Right hindlimb (tissue), 1 donor: ENCODE results near the gene LRRK1.

ENCODE experiments used
- DNase-seq: peaks from one replicate; pipeline ENCODE4 v3.0.0-alpha.2; 2018

Gene LRRK1

DNA sequence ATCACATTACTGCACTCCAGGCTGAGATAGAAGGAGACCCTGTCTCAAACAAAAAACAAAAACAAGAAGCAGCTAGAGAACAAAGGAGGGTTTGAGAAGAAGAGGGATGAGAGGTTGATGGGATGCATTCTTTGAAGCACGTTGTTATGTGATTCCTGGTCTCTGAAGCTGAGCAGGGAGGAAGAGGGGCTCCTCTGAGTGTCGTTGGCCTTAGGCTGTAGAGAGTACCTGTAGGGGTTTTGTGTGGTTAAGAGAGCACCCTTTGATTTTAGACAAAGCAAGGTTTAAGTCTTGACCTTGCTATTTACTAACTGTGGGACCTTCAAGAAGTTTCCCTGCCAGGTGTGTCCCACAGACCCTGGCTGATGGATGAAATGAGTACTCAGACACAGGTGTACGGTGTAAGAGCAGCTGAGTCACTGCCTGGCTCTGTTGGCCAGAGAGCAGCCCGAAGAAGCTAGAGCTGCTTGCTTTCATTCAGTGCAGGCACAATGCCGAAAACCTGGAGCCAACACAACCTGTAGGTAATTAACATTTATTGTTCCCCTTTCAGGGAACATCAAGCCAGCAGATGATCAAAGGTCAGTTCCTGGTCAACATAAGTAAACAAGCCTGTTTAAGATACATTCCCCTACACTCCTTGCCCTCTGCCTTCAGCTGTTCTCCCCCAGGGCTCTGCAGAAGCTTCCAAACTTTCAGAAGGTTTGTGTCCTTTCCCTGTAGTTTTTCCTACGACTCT lies 67.2 kb downstream of the LRRK1 start:
- no peak for DNase-seq

DNA sequence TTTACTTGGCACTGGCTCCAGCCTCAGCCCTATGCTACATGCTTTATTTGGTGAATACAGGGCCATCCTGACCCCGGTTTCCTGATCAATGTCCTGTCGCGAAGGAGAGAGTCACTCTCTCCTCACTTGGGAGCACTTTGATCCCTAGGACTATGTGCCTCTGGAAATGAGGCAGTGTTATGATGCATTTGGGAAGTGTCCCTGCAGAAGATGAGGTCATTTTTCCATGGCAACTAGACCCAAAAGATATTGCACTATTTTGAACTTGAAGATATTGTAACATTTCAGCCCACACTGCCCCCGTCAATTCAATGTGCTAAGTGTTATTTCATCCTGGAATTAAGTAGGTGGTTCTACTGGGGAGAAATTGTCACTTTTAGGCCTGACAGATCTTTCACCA lies 68.0 kb downstream of the LRRK1 start:
- no peak for DNase-seq

DNA sequence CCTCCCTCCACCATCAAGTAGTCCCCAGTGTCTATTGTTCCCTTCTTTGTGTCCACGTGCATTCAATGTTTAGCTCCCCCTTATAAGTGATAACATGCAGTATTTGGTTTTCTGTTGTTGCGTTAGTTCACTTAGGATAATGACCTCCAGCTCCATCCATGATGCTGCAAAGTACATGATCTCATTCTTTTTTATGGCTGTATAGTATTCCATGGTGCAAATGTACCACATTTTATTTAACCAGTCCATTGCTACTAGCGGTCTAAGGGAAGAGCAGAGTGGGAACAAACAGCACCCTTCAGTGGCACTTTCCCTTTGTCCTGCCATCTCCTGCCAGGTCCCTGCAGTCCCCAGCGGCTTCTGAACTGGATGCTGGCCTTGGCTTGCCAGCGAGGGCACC lies 69.1 kb downstream of the LRRK1 start:
- no peak for DNase-seq

DNA sequence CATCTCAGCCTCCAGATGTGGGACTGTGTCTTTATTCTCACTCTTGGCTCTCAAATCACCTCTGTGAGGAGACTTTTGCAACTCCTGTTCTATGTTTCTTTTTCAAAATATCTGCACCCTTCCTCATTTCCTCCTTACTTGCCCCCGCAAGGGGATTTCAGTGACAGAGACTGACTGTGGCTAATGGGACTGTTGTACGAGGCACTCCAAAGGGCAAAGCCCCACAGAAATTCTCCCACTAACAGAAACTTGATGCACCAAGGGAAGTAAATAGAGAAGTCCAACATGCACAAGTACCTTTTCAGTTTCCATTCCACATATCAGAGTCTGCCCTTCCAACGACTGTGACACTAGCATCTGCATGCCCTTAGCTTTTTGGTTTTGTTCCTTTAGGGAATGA lies 69.7 kb downstream of the LRRK1 start:
- DNase-seq = no peak

DNA sequence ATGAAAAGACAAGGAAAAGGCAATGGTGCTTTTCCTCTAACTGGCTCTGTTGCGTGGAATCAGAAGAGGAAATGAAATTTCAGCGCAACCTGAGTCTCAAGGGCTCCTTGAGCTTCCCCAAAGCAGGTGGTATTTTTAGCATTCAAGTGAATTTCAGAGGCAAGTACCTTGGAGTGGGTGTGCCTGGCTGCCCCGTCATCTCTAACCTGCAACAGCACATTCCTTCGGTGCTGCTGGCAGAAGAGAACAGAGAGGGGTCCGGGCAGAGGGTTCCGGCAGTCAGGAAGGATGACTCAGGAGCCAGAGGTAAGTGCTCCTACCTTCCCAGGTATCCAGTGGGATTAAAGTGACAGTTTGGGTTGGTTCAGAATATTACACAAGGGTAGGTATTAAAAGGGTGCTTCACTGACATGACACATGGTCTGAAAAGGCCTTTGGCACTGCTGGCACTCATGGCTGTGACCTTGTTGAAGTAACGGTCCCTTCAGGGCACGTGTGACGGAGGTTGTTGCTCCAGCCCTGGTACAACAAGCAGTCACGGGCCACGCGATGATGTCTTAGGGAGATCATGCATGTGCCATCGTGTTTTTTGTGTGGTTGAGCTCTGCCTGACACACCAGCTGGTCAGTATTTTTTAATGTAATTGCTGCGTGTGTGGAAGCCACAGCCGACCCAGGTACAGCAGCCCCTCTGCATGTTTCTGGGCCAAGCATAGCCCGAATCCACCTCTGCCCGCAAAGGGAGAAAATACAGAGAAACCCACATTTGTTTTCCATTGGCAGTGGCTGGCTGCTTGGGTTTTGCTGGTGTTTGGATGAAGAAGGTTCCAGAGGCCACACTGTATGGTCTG lies 75.7 kb downstream of the LRRK1 start:
- DNase-seq = no peak

DNA sequence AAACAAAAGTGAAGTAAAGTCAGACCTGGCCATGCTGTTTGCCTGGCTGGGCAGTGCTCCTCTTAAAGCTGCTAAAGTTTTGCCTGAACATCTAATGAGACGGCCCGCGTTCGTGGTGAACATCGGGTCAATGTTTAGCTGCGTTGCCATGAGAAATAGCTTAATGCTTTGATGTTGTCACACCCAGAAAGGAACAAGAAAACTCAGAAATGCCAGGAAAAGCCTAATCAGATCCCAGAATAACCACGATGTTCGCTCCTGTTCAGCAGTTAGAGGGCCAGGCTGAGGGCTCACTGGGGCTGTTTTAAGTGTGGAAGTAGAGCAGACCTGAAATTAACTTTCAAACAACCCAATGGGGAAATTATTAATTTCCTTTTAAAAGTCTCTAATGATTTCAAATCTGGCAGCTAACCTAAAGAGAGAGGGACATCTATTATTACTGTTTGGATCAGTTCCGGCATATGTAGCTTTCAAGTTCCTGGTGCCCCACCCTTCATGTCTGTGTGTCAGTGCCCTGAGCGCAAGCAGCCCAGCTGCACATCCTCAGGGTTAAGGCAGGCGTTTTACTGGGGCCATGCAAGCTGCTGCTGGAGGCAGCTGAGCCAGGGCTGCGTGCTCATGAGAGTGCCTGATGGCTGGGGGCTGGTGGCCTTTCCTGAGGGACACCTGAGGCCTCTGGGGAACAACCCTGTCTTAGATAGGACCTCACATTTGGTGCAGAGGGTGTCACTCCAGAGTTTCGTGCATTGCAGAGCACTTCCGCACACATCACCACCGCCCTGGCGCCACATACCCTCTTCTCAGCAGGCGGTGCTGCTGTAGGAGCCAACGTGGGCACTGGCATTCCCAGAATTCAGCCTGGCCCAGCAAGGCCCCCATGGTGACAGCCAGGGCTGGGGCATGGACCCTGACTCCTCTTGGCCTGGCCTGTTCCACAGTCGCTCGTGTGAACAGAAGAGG lies 76.6 kb downstream of the LRRK1 start:
- DNase-seq = no peak

DNA sequence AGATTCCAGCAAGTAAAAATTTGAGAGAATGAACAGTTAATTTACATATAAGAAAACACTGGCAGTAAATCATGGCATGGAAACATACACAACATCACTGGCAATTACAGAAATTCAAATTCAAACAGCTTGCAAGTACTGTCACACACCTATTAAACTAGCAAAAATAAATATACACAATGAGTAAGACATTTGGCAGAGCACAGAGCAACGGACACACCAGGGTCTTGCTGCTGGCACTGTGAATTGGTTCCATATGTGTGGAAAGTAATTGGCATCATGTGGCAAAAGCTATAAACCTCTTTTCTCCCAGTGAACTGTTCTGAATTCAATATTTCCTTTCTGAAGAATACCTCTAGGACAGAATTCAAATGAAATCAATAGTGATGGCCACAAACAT lies 78.3 kb downstream of the LRRK1 start:
- DNase-seq = no peak

DNA sequence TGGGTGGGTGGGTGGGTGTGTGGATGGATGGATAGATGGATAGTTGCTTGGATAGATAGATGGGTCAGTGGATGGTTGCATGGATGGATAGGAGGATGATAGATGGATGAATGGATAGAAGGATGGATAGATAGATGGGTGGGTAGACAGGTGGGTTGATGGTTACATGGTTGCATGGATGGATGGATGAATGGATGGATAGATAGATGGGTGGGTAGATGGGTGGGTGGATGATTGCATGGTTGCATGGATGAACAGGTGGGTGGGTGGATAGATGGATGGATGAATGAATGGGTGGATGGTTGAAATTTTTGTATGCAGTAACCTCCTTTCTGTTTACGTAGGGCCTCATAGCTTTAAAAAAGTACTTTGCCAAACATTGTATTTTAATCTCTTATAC lies 79.5 kb downstream of the LRRK1 start:
- DNase-seq = no peak

DNA sequence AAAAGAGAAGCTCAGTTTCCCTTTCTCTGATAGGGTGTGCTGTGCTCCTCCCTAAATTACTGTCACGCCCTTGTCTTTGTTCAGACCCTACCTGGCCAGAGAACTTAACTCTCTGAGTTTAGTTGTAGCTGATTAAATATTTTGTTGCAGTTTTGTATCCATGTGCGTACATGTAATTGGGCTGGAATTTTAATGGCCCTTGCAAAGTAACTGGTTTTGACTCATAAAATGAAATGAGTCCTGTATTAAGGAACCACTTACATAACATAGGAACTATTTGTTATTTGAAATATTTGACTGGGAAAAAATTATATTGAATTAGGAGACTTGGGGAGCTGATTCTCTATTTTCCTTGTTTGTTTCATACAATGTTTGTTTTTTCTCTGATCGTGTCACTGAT lies 80.2 kb downstream of the LRRK1 start:
- DNase-seq = no peak

DNA sequence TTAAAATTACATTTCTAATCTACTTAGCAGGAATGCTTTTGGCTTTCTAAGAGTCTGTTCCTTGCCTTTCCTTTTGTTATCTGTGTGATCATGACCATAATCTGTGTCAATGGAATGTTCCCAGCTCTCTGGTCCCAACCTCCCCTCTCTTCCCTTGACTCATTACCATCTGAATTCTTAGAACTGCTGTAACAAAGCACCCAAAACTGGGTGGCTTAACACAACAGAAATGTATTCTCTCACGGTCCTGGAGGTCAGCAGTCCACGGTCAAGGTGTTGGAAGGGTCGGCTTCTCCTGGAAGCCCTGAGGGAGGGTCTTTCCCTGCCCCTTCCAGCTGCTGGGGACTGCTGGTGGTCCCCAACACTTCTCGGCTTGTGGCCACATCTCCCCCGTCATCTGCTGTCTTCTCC lies 81.1 kb downstream of the LRRK1 start:
- no peak for DNase-seq

DNA sequence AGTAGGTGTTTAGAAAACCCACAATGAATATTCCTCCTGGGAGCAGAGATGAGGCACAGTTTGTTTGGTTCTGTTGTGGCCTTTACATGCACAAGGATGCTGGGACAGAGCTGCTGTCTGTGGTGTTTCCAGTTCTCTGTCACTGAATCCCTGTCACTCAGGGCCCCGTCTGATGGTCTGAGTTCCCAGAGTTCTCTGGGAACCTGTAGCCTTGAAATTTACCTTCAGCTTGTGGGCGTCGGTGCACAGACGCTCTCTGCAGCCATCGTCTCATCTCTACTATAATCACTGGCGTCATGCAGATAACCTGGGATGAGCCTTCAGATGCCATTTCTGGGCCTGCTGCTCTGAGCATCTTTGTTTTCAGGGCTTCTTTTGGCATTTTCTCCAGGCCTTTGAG lies 81.9 kb downstream of the LRRK1 start:
- DNase-seq = no peak

DNA sequence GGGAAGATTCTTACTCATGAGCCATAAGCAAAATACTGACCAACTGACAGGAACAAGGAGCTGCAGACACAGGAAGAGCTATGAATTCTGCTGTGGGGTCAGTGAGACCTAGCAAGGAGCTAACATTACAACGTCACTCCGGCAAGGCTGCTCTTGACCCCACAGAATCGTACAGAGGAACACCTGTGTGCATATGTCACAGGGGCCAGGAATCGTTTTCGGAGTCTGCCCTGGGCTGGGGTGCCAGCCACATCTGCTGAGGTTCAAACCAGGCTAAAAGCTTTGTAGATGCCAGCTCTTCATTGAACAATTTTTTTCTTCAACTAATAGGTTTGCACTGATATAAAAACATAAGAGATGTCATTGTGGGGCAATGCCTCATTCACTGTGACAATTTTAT lies 82.6 kb downstream of the LRRK1 start:
- peak; percentile 5 for DNase-seq

DNA sequence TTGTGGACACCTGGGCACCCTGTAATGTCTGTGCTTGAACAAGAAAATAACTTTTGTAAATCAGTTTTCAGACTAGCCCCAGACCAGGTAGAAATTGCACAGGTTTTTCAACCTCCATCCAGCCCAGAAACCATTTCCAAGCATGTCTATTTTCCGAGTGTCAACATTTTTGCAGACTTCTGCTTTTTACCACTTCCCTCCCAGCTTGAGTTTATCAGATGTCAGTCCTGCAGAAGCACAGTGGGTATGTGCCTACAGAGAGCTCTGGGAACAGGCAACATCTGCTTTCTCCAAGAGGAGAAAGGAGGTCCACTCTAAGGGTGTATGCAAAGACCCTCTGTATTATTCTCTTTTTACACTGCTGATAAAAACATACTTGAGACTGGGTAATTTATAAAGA lies 83.9 kb downstream of the LRRK1 start:
- DNase-seq = no peak

DNA sequence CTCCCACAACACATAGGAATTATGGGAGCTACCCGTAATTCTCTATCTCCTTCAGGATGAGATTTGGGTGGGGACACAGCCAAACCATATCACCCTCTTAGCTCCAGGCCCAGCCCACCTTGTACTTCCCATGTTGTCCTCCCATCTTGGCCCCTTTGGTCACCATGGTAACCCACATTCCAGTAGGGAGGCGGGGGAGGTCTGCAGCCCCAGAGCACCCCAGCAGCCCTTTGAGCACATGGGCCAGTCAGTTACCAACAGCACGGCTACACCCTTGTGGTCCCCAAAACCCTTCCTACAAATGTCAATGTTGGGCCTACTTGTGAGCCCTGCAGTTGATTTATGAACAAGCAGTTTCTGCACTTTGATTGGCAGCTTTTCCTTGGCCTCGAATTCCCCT lies 84.5 kb downstream of the LRRK1 start:
- no peak for DNase-seq

DNA sequence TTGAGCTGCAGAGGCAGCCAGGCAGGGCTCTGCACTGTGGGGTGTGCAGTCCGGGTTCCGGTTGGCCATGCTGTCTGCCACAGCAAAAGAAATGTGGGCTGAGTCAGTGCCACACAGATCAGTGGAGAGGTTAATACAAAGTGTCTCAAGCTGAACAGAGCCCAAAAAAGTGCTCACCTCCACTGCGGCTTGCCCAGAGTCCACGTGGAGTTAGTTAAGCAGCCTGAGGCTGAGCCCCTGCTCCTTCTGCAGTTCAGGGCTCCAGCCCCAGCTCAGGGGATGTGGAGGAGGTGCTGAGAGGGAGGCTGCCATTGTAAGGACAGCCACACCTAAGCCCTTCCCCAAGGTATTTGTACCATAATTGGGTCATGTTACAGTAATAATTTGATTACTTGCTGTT lies 85.3 kb downstream of the LRRK1 start:
- peak; percentile 8 for DNase-seq

DNA sequence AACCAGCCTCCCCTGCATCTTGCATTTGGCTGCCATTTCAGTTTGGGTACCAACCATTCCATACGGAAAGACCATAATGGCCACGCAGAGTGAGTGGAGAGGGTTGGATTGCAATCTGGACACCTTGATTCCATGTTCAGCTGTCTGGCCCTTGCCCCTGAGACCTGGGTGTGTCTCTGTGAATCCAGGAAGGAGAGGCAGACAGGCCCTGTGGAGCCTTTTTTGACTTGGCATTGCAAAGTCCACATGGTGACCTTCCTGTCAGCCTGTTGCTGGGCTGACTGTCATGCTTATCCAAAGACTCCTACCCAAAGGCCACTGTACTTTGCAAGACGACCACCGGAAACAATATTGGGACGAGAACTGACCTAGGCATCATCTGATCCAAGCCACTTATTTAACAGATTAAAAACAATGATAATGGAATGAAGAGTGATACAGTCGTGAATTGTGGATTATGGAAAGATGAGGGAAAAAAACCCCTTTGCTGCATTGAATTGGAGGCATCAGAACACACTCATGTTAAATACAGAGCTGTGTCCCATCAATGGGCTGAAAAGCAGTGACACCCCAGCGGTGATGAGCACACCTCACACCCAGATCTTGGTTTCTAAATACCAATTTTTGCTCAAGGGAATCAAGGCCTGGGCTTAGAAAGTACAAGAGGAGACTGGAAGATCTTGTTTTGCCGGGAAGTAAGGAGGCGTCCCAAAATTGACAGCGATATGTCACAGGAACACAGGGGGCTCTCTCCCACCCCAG lies 86.0 kb downstream of the LRRK1 start:
- peak; percentile 8 for DNase-seq

DNA sequence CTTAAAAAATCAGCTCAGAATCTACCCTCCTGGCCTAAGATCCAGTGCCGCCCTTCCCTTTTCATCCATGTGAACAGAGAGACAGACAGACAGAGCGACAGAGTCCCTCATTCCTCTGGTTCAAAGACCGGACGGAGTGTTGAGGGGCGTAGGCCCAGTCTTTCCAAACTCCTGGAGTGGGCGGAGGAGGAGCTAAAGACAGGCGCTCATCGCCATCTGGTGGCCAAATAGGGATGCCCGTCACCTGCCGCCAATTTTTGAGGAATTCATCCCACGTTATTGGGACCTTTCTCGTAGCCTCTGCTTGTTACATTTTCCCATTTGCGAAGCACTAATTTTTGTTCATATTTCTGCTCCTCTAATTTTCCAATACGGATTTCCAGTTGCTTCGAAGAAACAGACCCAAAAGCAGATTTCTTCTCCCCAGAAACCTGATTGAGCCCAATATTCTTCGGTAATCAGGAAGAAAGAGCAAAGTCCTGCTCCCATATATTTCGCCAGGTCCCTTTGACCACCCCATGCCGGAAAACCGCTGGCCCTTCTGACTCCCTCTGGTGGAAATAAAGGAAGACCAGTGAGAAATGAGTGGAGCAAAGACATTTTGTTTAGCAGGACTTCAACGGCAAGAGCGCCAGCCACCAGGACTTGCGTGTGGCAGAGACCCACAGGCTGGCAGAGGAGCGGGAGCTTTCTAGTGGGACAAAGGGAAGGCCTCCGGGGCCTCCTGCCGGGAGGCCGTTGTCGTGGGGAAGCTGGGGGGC lies 88.0 kb downstream of the LRRK1 start:
- peak; percentile 89 for DNase-seq

DNA sequence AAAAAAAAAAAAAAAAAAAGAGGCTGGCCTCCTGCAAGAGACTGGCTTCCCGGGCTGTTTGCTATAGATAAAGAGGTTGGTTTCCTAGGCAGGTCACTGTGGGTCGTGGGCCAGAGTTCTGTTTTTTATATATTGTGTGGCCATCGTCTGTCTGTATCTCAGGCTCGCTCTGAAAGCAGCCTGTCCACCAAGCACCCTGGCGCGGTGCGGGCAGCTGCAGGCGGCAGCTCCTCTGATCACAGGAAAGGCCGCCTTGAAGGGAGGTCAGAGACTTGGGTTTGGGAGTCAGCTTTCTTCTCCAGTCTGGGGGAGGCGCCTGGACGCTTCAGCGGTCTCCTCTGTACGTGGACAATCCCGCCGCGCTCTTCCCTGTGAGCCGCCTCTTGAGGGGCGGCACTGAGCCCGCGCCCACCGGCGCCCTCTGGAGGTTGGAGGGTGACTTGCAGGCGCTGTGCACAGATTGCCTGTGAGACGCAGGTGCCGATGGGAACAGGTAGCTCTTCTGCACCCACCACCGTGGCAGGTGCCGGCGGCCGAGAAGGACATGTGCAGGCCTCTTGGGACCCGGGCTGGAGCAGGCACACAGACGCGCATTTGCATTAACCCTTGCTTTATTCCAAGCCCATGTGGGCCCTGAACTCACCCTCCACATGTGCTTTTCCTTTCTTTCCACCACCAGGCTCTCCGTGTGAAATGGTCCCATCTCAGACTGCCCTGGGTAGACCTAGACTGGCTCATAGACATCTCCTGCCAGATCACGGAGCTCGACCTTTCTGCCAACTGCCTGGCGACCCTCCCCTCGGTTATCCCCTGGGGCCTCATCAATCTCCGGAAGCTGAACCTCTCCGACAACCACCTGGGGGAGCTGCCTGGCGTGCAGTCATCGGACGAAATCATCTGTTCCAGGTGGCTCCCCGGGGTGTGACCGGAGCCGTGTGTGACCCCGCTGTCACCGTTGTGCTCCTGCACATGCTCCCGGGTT lies 89.3 kb downstream of the LRRK1 start:
- DNase-seq = peak; percentile 80

DNA sequence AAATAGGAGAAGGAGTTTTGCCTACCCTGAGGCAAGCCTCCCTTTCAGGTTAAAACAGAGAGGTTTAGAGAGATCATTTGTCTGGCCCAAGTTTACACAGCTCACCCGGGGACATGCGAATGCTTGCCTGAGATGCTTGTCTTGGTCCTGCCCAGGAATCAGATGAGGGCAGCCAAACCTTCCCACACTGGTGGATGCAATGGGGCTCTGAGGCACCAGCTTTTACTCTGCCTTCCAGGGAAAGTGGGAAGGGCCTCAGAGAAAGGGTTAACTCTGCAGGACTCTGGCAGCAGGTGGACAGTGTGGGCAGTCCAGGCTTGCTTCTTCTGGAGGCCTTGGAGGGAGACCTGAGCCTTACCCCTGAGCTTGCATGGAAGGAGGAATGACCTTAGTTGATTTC lies 90.0 kb downstream of the LRRK1 start:
- no peak for DNase-seq

DNA sequence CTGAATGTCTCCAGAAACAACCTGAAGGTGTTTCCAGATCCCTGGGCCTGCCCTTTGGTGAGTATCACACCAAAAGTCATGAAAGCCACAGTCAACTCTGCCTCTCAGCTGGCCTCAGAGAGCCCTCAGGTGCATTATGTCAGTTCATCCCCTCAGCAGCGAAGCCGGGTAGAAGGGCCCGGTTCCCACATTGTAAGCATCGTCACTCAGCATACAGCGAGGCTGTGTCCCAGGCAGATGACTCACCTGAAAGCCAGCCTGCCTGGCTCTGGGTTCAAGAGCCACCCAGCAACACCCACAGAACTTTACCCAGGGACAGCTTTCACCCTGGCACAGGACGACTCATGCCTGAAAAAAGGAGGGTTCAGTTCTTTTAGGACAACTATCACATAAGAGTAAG lies 91.6 kb downstream of the LRRK1 start:
- DNase-seq = no peak
